HG02763 (cell line): ENCODE data around the gene SNRPA.
"Not testable (repeated sequence)": the region's sequence is repeated elsewhere in the genome, so short reads cannot be mapped to it uniquely, and the experiment has no call there.

Experiments used
- ATAC-seq: cut with Tn5 transposase; IDR thresholded peaks from one replicate; pipeline ENCODE4 v1.9.1; 2021; ENCODE audit warnings: mild to moderate bottlenecking, moderate library complexity; ENCODE audit not compliant: unreplicated experiment

Gene SNRPA

GRCh38 chr19:40721140-40721486, 29.9 kb upstream of the SNRPA start:
- ATAC-seq, result no peak

- ATAC-seq, result no peak
Observed at GRCh38 chr19:40721936-40722661, 28.9 kb upstream of the SNRPA start.

- ATAC-seq, result no peak
Observed at GRCh38 chr19:40723661-40724254, 27.2 kb upstream of the SNRPA start.

GRCh38 chr19:40724315-40724714, 26.7 kb upstream of the SNRPA start:
- no peak for ATAC-seq

GRCh38 chr19:40724855-40725254, 26.1 kb upstream of the SNRPA start:
- no peak for ATAC-seq

- ATAC-seq, result no peak
Observed at GRCh38 chr19:40726279-40726678, 24.7 kb upstream of the SNRPA start.

GRCh38 chr19:40730065-40730464, 20.9 kb upstream of the SNRPA start:
- ATAC-seq, result not testable (repeated sequence)

- ATAC-seq, result not testable (repeated sequence)
Observed at GRCh38 chr19:40732304-40732703, 18.7 kb upstream of the SNRPA start.

GRCh38 chr19:40733149-40733548, 17.9 kb upstream of the SNRPA start:
- ATAC-seq, result no peak

- no peak for ATAC-seq
Observed at GRCh38 chr19:40735013-40735771, 15.8 kb upstream of the SNRPA start.

- ATAC-seq, result no peak
Observed at GRCh38 chr19:40736661-40737060, 14.3 kb upstream of the SNRPA start.

- no peak for ATAC-seq
Observed at GRCh38 chr19:40737102-40737644, 13.8 kb upstream of the SNRPA start.

GRCh38 chr19:40739030-40739839, 11.8 kb upstream of the SNRPA start:
- no peak for ATAC-seq

GRCh38 chr19:40739871-40740703, 10.9 kb upstream of the SNRPA start:
- no peak for ATAC-seq

- no peak for ATAC-seq
Observed at GRCh38 chr19:40740747-40741146, 10.3 kb upstream of the SNRPA start.

- no peak for ATAC-seq
Observed at GRCh38 chr19:40741527-40742390, 9.2 kb upstream of the SNRPA start.

GRCh38 chr19:40742477-40742876, 8.5 kb upstream of the SNRPA start:
- ATAC-seq, result no peak

GRCh38 chr19:40742886-40743285, 8.1 kb upstream of the SNRPA start:
- no peak for ATAC-seq

GRCh38 chr19:40743926-40744325, 7.1 kb upstream of the SNRPA start:
- no peak for ATAC-seq
